WTC11 (cell line): ENCODE measurements around the gene IFRD2. TPM values are rescaled to one million over a fixed set of nuclear protein-coding genes. Genes with fewer than 3 reads are reported as not detected.

ENCODE experiments used
- ATAC-seq: fragments of 200-7000 bp; cut with Tn5 transposase; 2 replicates; pipeline ENCODE4 v1.10.0; 2021; ENCODE audit warnings: mild to moderate bottlenecking, moderate library complexity
- CTCF ChIA-PET: fragments of 300-600 bp; sonication (Branson Sonifier 250); formaldehyde crosslinking; loops from one replicate; lab custom pipeline; 2021; ENCODE audit warnings: antibody characterized with exemption; lab: Charles Lee
- POLR2A ChIA-PET: fragments of 350-600 bp; sonication (Branson Sonifier 250); formaldehyde crosslinking; loops from one replicate; lab custom pipeline; 2021; ENCODE audit warnings: antibody characterized with exemption; lab: Charles Lee
- DNase-seq: peaks from one replicate; pipeline ENCODE4 v3.0.0; 2021; ENCODE audit warnings: low spot score
- H3K27ac Mint-ChIP-seq: 2 replicates; pipeline ENCODE4 v1.8.0; 2021; ENCODE audit warnings: mixed read lengths
- H3K27me3 Mint-ChIP-seq: 2 replicates; pipeline ENCODE4 v1.8.0; 2021; ENCODE audit warnings: low read depth, mild to moderate bottlenecking, moderate library complexity, mixed read lengths
- H3K36me3 Mint-ChIP-seq: 2 replicates; pipeline ENCODE4 v1.8.0; 2021; ENCODE audit warnings: mixed read lengths
- H3K4me1 Mint-ChIP-seq: 2 replicates; pipeline ENCODE4 v1.8.0; 2022; ENCODE audit warnings: mixed read lengths
- H3K4me3 Mint-ChIP-seq: 2 replicates; pipeline ENCODE4 v1.8.0; 2021; ENCODE audit warnings: mild to moderate bottlenecking, moderate library complexity, mixed read lengths
- H3K9me3 Mint-ChIP-seq: 2 replicates; pipeline ENCODE4 v1.8.0; 2021; ENCODE audit warnings: mixed read lengths
- AFF4 ChIP-seq: sonication (generic); formaldehyde crosslinking; IDR thresholded peaks from 2 replicates; pipeline ENCODE4 v1.8.1; 2023; ENCODE audit warnings: mild to moderate bottlenecking, missing genetic modification reagents, borderline replicate concordance
- HMGXB4 ChIP-seq: sonication (generic); formaldehyde crosslinking; IDR thresholded peaks from 2 replicates; pipeline ENCODE4 v1.8.1; 2023; ENCODE audit warnings: mild to moderate bottlenecking, moderate library complexity, missing genetic modification reagents
- JAZF1 ChIP-seq: fragments of 250-450 bp; sonication (Bioruptor Pico); IDR thresholded peaks from 2 replicates; pipeline ENCODE4 v1.9.0; 2021; ENCODE audit warnings: moderate library complexity, mild to moderate bottlenecking, inconsistent platforms
- NFE2L1 ChIP-seq: sonication (generic); formaldehyde crosslinking; IDR thresholded peaks from 2 replicates; pipeline ENCODE4 v1.8.1; 2023; ENCODE audit warnings: missing genetic modification reagents
- PREB ChIP-seq: sonication (generic); formaldehyde crosslinking; IDR thresholded peaks from 2 replicates; pipeline ENCODE4 v1.8.1; 2022; ENCODE audit warnings: mild to moderate bottlenecking, missing genetic modification reagents, moderate library complexity, borderline replicate concordance
- SP1 ChIP-seq: sonication (generic); formaldehyde crosslinking; conservative IDR thresholded peaks from 2 replicates; pipeline ENCODE4 v1.8.1; 2022; ENCODE audit warnings: missing genetic modification reagents
- ZBTB21 ChIP-seq: sonication (generic); formaldehyde crosslinking; IDR thresholded peaks from 2 replicates; pipeline ENCODE4 v1.8.1; 2023; ENCODE audit warnings: mild to moderate bottlenecking, missing genetic modification reagents, borderline replicate concordance
- ZNF138 ChIP-seq: sonication (generic); formaldehyde crosslinking; conservative IDR thresholded peaks from 2 replicates; pipeline ENCODE4 v1.8.1; 2022; ENCODE audit warnings: mild to moderate bottlenecking, moderate library complexity, missing genetic modification reagents
- ZNF232 ChIP-seq: sonication (generic); formaldehyde crosslinking; IDR thresholded peaks from 2 replicates; pipeline ENCODE4 v1.8.0; 2022; ENCODE audit warnings: mild to moderate bottlenecking, missing genetic modification reagents
- ZNF317 ChIP-seq: sonication (generic); formaldehyde crosslinking; IDR thresholded peaks from 2 replicates; pipeline ENCODE4 v1.8.1; 2023; ENCODE audit warnings: low read depth, mild to moderate bottlenecking, moderate library complexity, missing genetic modification reagents, borderline replicate concordance
- ZNF423 ChIP-seq: fragments of 250-450 bp; sonication (Bioruptor Pico); IDR thresholded peaks from 2 replicates; pipeline ENCODE4 v2.1.2; 2022; ENCODE audit warnings: mild to moderate bottlenecking, moderate library complexity
- ZNF512 ChIP-seq: sonication (generic); formaldehyde crosslinking; IDR thresholded peaks from 2 replicates; pipeline ENCODE4 v1.8.1; 2022; ENCODE audit warnings: missing genetic modification reagents, borderline replicate concordance
- ZNF532 ChIP-seq: fragments of 250-450 bp; sonication (Bioruptor Pico); IDR thresholded peaks from 2 replicates; pipeline ENCODE4 v1.9.0; 2021; ENCODE audit warnings: mild to moderate bottlenecking, borderline replicate concordance
- total RNA-seq: library from RNA; stranded (reverse); gene quantifications from 3 replicates; pipeline ENCODE4 v1.2.3, GENCODE V29; 2021
- TF ChIP-seq, protein P1 (sequence below): sonication (generic); formaldehyde crosslinking; conservative IDR thresholded peaks from 2 replicates; pipeline ENCODE4 v1.8.1; 2022; ENCODE audit warnings: mild to moderate bottlenecking, missing genetic modification reagents
- TF ChIP-seq, protein P2 (sequence below): sonication (generic); formaldehyde crosslinking; IDR thresholded peaks from 2 replicates; pipeline ENCODE4 v1.8.1; 2023; ENCODE audit warnings: mild to moderate bottlenecking, missing genetic modification reagents
- TF ChIP-seq, protein P3 (sequence below): sonication (generic); formaldehyde crosslinking; IDR thresholded peaks from 2 replicates; pipeline ENCODE4 v1.8.0; 2023; ENCODE audit warnings: missing genetic modification reagents, mild to moderate bottlenecking, borderline replicate concordance

Gene IFRD2
- total RNA-seq, 1 experiment from 2014 or later: 92.0 TPM

DNA sequence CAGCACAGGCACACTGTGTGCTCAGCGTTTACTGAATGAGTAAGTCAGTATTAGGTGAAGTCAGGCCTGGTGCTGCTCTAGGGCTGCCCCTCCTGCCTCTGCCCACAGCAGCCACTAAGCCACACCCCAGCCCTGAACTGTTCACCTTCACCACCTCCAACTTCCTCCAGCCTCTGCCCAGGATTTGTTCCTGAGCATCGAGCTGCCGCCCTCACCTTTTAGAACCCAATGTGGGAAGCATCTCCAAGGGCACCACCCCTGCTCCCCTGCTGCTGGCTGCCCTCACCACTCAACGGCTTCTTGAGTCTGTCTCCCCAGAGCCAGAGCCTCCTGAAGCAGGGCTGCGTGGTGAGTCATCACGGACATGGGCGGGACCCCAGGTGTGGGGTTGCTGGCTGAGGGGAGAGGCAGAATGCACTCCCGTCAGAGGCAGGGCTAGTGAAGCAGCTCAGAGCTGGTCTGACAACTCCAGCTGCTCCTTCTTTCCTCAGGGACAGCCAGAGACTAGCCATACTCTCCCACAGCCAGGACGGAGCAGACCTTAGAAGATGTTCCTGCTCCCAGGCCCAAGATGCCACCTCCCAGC, 24.5 kb upstream of the IFRD2 start:
- POLR2A ChIA-PET: interaction anchor here (0.6 kb wide), 1 partner anchor 68 kb away, joined by 3 read pairs; no protein-coding TSS in a partner anchor
- CTCF ChIA-PET: interaction anchor here (2.1 kb wide), 1 partner anchor 14 kb away, joined by 4 read pairs; the partner anchor contains the start of gene HYAL1
- peaks cover 5% of the 10 kb centered on the region; the same call in 1 of the 2 replicates for H3K9me3 Mint-ChIP-seq
- no peak overlapping the region for H3K4me3 Mint-ChIP-seq
- DNase-seq (no peak), ATAC-seq (no peak)
- peaks cover 17% of the 10 kb centered on the region for H3K4me1 Mint-ChIP-seq
- H3K36me3 Mint-ChIP-seq: peaks cover 46% of the 10 kb centered on the region
- H3K27me3 Mint-ChIP-seq: no peaks in the 10 kb centered on the region
- TF ChIP-seq ZNF512 (CRISPR knock-in tag) (no peak), ZNF532 (no peak), PREB (CRISPR knock-in tag) (no peak), AFF4 (CRISPR knock-in tag) (no peak), ZNF423 (CRISPR knock-in tag) (no peak), ZNF232 (CRISPR knock-in tag) (no peak), ZNF138 (CRISPR knock-in tag) (no peak), ZNF317 (no peak), HMGXB4 (CRISPR knock-in tag) (no peak), SP1 (CRISPR knock-in tag) (no peak), JAZF1 (no peak), NFE2L1 (CRISPR knock-in tag) (no peak), ZBTB21 (CRISPR knock-in tag) (no peak)
- TF ChIP-seq, protein P1, sequence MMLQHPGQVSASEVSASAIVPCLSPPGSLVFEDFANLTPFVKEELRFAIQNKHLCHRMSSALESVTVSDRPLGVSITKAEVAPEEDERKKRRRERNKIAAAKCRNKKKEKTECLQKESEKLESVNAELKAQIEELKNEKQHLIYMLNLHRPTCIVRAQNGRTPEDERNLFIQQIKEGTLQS (CRISPR knock-in tag): no peak
- TF ChIP-seq, protein P2, sequence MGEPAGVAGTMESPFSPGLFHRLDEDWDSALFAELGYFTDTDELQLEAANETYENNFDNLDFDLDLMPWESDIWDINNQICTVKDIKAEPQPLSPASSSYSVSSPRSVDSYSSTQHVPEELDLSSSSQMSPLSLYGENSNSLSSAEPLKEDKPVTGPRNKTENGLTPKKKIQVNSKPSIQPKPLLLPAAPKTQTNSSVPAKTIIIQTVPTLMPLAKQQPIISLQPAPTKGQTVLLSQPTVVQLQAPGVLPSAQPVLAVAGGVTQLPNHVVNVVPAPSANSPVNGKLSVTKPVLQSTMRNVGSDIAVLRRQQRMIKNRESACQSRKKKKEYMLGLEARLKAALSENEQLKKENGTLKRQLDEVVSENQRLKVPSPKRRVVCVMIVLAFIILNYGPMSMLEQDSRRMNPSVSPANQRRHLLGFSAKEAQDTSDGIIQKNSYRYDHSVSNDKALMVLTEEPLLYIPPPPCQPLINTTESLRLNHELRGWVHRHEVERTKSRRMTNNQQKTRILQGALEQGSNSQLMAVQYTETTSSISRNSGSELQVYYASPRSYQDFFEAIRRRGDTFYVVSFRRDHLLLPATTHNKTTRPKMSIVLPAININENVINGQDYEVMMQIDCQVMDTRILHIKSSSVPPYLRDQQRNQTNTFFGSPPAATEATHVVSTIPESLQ: no peak
- TF ChIP-seq, protein P3, sequence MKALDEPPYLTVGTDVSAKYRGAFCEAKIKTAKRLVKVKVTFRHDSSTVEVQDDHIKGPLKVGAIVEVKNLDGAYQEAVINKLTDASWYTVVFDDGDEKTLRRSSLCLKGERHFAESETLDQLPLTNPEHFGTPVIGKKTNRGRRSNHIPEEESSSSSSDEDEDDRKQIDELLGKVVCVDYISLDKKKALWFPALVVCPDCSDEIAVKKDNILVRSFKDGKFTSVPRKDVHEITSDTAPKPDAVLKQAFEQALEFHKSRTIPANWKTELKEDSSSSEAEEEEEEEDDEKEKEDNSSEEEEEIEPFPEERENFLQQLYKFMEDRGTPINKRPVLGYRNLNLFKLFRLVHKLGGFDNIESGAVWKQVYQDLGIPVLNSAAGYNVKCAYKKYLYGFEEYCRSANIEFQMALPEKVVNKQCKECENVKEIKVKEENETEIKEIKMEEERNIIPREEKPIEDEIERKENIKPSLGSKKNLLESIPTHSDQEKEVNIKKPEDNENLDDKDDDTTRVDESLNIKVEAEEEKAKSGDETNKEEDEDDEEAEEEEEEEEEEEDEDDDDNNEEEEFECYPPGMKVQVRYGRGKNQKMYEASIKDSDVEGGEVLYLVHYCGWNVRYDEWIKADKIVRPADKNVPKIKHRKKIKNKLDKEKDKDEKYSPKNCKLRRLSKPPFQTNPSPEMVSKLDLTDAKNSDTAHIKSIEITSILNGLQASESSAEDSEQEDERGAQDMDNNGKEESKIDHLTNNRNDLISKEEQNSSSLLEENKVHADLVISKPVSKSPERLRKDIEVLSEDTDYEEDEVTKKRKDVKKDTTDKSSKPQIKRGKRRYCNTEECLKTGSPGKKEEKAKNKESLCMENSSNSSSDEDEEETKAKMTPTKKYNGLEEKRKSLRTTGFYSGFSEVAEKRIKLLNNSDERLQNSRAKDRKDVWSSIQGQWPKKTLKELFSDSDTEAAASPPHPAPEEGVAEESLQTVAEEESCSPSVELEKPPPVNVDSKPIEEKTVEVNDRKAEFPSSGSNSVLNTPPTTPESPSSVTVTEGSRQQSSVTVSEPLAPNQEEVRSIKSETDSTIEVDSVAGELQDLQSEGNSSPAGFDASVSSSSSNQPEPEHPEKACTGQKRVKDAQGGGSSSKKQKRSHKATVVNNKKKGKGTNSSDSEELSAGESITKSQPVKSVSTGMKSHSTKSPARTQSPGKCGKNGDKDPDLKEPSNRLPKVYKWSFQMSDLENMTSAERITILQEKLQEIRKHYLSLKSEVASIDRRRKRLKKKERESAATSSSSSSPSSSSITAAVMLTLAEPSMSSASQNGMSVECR (CRISPR knock-in tag): no peak
- H3K27ac Mint-ChIP-seq: peak overlapping the region; percentile 42
